HG03469 (cell line): Measurements from ENCODE around the gene TAGAP.
"Not testable (repeated sequence)": the region's sequence is repeated elsewhere in the genome, so short reads cannot be mapped to it uniquely, and the experiment has no call there.

Experiments
- ATAC-seq: cut with Tn5 transposase; IDR thresholded peaks from one replicate; pipeline ENCODE4 v1.9.1; 2021; ENCODE audit warnings: mild to moderate bottlenecking, moderate library complexity, moderate number of reproducible peaks; ENCODE audit not compliant: unreplicated experiment

The TAGAP gene

DNA sequence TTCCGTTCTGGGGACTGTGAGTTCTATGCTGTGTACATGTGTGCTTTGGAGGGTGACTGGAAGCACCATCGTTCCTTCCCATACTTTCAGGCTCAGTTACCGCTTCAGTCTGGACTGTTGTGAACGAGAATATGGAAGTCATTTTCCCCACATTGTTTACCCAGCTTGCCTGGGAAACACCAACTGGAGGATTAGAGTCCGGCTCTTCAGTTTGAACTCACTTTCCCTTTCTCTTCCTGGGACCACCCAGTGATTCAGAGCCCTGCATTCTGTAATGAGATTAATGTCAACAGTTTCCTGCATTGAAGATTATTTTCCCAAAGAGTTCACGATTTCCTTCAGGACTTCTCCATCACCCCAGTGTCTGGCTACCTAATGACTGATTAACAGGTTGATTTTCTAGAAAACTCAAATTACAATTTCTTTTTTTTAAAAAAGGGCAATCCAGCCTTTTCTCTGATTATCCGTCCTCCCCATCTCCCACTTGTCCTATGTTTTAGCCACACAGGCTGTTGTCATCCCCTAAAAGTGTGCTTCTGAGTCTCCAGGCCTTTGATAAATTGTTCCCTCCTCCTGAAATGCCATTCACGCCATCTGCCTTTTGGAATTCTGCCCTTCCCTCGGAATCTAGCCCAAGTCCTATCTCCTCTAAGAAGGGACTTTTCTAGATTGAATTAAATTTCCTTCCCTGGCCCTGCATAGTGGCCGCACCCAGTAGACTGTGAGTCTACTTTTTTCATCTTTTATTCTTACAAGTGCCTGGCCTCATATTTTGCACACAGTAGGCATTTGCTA is 3.3 kb upstream of the TAGAP start:
- ATAC-seq, result no peak

- ATAC-seq, result no peak
Measured at GRCh38 chr6:159045801-159046200, 1.0 kb upstream of the TAGAP start.

- ATAC-seq, result no peak
Measured at GRCh38 chr6:159043947-159044346, 844 bp downstream of the TAGAP start.

DNA sequence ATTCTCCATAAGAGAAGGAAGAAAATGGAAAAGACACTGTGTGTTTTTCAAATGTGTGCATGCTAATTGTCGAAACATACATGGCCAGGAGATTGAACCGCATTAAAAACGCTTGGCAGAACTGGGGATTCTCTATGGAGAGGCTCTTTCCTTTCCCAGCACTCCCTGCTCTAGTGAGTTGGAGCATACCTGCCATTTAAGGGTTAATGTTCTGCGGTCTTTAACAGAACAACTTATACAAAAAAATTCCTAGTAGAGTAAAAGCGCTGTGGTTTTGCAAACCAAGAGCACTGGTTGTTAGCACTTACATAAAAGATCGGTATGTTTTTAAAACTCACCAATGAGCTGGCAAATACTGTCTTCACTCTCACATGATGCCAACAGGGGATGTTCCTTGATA is 1.5 kb downstream of the TAGAP start:
- no peak for ATAC-seq

GRCh38 chr6:159042826-159043181 is 2.0 kb downstream of the TAGAP start:
- ATAC-seq, result no peak

DNA sequence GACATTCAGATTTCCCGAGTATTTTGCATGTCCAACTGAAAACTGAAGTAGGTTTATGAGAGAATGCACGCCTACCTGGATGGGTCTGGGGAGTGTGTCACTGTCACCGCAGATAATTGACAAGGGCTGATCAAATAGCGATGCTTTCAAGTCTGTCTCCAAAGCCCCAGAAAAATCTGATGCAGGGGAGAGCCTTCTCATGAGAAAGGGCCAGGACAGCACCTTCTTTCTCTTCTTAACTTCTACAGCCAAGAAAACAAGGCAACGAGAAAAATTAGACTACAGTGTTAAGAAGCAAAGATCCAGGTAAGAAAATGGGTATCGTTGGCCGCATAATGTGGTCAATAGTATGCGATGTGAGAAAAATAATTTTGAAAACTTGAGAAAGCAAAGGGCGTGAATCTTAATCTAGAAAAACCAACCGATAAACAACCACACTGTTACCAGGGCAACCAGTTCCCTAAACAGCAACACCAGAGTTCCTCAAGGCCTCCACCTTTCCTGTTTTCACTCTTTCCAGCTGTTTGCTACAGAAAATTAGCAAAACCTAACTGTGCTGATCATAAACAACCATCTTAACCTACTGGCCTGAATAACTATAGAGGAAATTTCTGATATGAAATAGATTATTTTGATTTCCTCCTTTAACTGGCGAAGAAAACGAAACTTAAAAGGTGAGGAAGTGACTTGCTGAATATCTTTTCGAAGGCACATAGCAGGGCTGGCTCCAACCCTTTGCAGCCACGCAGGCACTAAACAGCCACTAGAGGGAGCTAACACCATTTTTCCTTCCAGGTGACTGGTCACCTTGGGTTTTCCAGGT is 2.6 kb downstream of the TAGAP start:
- ATAC-seq, result peak; percentile 25

DNA sequence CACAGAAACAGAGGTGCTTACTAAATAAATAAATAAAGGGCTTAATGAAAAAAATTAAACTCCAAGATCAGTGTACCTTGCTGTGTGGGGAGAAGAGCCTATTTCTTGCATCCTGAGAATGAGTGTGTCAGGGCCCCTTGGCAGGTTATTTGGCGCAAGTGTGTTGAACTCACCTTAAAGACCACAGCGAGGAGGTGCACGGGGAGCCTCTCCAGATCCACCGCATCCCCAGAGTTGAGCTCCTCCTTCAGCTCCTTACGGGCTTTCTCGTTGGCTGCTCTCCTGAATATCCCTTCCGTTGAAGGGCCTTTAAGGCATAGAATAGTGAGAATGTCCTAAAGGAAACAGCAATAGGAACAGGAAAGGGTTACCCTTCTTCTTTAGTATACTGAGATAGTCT is 3.6 kb downstream of the TAGAP start:
- no peak for ATAC-seq

- no peak for ATAC-seq
Measured at GRCh38 chr6:159039885-159040258, 4.9 kb downstream of the TAGAP start.

- ATAC-seq, result peak; percentile 84
Measured at GRCh38 chr6:159038914-159039884, 5.6 kb downstream of the TAGAP start.

DNA sequence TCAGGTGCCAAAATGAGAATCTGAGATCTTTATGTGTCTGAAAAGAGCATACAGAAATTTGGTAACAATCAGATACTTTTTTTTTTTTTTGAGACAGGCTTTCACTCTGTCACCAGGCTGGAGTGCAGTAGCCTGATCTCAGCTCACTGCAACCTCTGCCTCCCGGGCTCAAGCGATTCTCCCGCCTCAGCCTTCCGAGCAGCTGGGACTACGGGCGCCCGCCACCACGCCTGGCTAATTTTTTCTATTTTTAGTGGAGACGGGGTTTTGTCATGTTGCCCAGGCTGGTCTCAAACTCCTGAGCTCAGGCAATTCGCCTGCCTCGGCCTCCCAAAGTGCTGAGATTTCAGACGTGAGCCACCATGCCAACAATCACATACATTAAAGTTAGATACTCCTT is 6.5 kb downstream of the TAGAP start:
- ATAC-seq, result not testable (repeated sequence)

GRCh38 chr6:159037756-159038290 is 7.0 kb downstream of the TAGAP start:
- no peak for ATAC-seq

- ATAC-seq, result no peak
Measured at GRCh38 chr6:159036673-159037072, 8.1 kb downstream of the TAGAP start.

DNA sequence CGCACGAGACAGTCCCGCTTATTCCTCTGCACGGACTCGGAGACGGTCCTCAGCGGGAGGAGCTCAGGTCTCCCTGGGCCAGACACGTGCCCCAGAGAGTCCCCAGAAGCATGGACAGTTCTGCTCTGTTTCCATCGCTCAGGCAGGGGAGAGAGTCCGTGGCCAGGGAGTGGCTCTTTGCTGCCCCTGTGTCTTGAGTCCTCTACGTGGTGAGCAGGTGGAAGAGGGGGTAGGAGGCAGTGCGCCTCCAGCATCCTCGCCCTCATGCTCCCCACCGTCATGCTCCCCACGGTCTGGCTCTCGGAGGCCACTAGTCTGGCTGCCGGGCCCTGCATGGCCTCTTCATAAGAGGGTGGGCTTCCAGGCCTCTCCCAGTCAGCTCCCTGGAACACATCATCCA is 8.9 kb downstream of the TAGAP start:
- no peak for ATAC-seq

DNA sequence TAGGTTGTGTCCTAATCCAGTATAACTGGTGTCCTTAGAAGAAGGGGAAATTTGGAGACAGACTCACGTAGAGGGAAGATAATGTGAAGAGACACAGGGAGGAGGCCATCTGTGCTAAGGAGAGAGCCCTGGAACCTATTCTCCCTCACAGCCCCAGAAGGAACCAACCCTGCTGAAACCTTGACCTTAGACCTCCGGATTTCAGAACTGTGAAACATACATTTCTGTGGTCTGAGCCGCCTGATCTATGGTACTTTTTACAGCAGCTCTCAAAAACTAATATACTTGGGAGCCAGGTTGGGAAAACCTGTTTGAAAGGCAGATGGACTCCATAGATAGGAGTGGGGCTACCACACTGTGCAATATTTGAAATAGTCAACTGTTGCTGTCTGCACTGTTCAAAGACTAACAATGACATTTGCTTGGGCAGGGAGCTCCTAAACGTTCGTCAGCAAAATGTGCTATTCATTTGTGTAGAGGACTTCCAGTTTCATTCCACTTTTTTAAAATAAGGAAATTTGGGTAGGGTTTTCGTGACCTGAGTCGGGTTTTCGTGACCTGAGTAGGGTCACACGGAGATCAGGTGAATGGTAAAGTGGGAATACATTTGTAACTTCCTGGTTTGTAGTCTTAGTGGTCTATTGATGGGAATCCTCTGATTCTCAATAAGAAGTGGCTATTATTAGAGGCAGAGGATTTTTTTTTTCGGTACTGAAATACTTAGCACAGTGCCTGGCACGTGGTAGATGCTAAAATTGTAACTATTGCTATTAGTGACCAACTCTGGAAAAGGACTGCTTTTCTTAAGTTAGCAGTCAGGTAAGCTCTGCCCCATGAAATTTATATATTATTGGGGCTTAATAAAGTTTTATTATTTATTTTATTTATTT is 11.4 kb downstream of the TAGAP start:
- ATAC-seq, result no peak

GRCh38 chr6:159031846-159032245 is 12.9 kb downstream of the TAGAP start:
- no peak for ATAC-seq

DNA sequence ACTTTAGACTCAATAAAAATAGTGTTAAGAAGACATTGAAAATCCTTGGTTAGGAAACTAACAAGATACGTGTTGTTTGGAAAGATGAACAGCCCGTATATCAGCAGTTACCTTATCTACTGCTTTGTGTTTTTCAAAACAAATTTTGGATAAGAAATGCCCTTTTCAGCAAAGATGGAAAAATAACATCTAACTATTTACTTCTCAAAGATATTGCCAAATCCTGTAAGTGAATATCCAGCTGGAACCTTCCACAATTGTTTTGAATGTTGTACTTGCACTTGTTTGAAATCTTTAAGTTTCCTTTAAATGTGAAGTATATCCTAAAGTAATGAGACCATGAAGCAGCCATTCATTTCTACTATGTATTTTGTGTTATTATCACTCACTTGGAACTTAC is 14.6 kb downstream of the TAGAP start:
- no peak for ATAC-seq

- ATAC-seq, result not testable (repeated sequence)
Measured at GRCh38 chr6:159025224-159025623, 19.6 kb downstream of the TAGAP start.

GRCh38 chr6:159023893-159024292 is 20.9 kb downstream of the TAGAP start:
- ATAC-seq, result no peak

DNA sequence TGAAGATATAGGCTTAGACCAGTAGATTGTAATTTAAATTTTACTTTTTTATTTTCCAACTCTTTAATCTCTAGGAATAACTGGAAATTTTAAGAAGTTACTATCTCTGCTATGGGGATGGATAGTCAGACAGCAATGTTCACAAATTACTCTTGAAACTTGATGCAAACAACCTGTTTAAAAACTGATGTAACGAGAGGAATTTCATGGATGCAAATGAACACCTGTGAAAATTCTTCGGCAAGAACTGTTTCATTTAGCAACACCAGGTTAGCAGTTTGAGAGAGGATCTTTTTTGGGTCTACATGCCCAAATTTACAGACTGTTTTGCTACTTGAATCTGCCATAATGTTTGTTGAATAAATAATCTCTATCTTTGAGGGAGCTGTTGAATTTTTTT is 24.8 kb downstream of the TAGAP start:
- no peak for ATAC-seq
